Bronchial epithelial cell (primary cell): ENCODE measurements around the gene APOH. TPM values are rescaled to one million over a fixed set of nuclear protein-coding genes. Genes with fewer than 3 reads are reported as not detected.

Experiments
- DNase-seq: peaks from one replicate; pipeline ENCODE4 v3.0.0-alpha.2; 2010; ENCODE audit warnings: low read depth
- FAIRE-seq: peaks from 2 replicates; lab custom pipeline; 2011; peaks lifted over from hg19 to GRCh38; lab: Jason Lieb, UNC
- H3K27me3 ChIP-seq: 2 replicates; pipeline ENCODE4 v1.5.1; 2011; ENCODE audit warnings: low read length; ENCODE audit not compliant: control insufficient read depth, insufficient read depth
- H3K36me3 ChIP-seq: 2 replicates; pipeline ENCODE4 v1.5.1; 2011; ENCODE audit warnings: low read length; ENCODE audit not compliant: control insufficient read depth, insufficient read depth
- H3K4me3 ChIP-seq: 2 replicates; pipeline ENCODE4 v1.5.1; 2011; ENCODE audit warnings: mild to moderate bottlenecking, low read depth, low read length, control low read depth
- total RNA-seq: library from RNA; depleted of rRNA; stranded (reverse); fragments of >200 nt; gene quantifications from 2 replicates; pipeline ENCODE4 v1.2.1, GENCODE V29; 2014
- TF ChIP-seq, protein P1 (sequence below): IDR thresholded peaks from 2 replicates; pipeline ENCODE4 v1.5.1; 2011; ENCODE audit warnings: mild to moderate bottlenecking, moderate library complexity, low read length, control low read depth, inconsistent platforms; ENCODE audit not compliant: insufficient read depth, severe bottlenecking

APOH gene
- total RNA-seq, 1 donor from 2014 or later: under 0.01 TPM

DNA sequence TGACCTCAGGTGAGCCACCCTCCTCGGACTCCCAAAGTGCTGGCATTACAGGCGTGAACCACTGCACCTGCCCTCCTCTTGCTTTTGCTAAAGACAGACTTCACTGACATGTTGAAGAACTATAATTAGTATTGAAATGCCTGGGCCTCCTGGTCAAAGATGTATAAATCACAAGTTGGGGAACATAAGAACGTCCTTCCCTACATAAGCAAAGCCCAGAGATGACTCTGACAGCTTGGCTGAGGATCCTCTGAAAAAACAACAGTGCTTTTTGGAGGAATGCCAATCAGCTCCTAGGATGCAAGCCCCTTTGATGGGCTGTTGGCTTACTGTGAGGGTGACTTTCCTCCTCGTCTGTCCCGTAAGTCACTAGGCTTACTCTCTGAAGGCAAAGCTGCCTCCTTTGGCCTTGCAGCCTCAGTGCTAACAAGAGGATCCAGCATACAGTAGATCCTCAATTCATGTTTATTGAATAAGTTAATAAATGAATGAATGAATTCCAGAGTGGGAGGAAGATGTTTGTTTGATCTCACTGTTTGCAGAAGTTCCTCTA lies 6.3 kb downstream of the APOH start:
- FAIRE-seq (no peak), DNase-seq (no peak)
- H3K4me3 ChIP-seq: no peak overlapping the region
- no peaks in the 10 kb centered on the region for H3K36me3 ChIP-seq
- TF ChIP-seq, protein P1, sequence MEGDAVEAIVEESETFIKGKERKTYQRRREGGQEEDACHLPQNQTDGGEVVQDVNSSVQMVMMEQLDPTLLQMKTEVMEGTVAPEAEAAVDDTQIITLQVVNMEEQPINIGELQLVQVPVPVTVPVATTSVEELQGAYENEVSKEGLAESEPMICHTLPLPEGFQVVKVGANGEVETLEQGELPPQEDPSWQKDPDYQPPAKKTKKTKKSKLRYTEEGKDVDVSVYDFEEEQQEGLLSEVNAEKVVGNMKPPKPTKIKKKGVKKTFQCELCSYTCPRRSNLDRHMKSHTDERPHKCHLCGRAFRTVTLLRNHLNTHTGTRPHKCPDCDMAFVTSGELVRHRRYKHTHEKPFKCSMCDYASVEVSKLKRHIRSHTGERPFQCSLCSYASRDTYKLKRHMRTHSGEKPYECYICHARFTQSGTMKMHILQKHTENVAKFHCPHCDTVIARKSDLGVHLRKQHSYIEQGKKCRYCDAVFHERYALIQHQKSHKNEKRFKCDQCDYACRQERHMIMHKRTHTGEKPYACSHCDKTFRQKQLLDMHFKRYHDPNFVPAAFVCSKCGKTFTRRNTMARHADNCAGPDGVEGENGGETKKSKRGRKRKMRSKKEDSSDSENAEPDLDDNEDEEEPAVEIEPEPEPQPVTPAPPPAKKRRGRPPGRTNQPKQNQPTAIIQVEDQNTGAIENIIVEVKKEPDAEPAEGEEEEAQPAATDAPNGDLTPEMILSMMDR: no peak
- H3K27me3 ChIP-seq: peaks cover 2% of the 10 kb centered on the region

DNA sequence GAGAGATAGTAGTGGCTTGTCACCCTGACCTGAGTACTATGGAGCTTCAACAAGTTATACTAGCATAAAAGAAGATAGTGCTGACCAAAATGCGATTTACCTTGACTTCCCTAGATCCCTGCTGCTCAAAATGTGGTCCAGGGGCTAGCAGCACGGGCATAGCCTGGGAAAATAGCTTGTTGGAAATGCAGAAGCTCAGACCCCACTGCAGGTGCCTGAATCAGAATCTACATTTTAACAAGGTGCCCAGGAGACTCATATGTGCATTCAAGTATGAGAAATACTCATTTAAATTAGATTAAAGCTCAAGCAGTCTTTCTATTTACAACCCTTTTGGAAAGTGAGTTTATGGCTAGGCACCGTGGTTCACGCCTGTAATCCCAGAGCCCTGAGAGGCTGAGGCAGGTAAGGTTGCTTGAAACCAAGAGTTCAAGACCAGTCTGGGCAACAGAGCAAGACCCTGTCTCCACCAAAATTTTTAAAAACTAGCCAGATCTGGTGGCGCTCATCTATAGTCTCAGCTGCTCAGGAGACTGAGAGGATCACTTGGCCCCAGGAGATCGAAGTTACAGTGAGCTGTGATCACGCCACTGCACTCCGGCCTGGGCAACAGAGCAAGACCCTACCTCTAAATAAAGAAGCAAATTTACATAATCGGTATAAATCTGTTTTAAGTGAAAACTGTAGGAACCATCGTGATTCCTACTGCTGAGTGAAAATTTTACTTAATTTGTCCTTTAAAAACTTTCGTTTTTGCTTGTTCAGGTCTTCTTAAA lies 7.3 kb downstream of the APOH start:
- FAIRE-seq: no peak
- no peak for DNase-seq
- H3K4me3 ChIP-seq: no peak overlapping the region
- H3K36me3 ChIP-seq: no peaks in the 10 kb centered on the region
- peaks cover 2% of the 10 kb centered on the region for H3K27me3 ChIP-seq
- TF ChIP-seq, protein P1: no peak

- TF ChIP-seq, protein P1: no peak
- DNase-seq: no peak
- Histone ChIP-seq H3K36me3 (no peaks in the 10 kb centered on the region), H3K27me3 (peaks cover 2% of the 10 kb centered on the region), H3K4me3 (no peak overlapping the region)
- no peak for FAIRE-seq
Measured at GRCh38 chr17:66221343-66221742, 7.9 kb downstream of the APOH start.

- peaks cover 2% of the 10 kb centered on the region for H3K27me3 ChIP-seq
Measured at GRCh38 chr17:66220079-66220835, 9.0 kb downstream of the APOH start.

DNA sequence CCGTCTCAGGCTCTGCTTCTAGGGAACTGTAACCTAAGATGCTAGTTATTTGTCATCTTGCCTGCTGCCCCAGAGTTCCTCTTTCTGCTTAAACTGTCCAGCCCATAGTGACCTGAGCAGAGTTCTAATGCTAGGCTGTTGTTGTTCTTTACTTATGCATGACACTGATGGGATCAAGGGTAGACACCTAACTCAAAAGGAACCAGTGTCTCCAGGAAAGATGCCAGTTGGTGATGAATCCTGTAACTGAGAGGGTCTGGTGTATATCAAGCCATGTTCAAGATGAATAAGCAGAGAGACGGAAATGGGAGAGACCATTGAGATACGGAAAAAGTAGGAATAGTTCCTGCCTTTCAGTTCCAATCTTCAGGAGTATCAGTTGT lies 13.7 kb downstream of the APOH start:
- Histone ChIP-seq H3K36me3 (no peaks in the 10 kb centered on the region), H3K4me3 (no peak overlapping the region), H3K27me3 (no peaks in the 10 kb centered on the region)
- DNase-seq (no peak), FAIRE-seq (peak; percentile 32)
- TF ChIP-seq, protein P1: no peak

More at GRCh38 chr17:66220079-66220835, 9.0 kb downstream of the APOH start:
- FAIRE-seq (no peak), DNase-seq (no peak)
- Histone ChIP-seq H3K4me3 (no peak overlapping the region), H3K36me3 (no peaks in the 10 kb centered on the region)
- TF ChIP-seq, protein P1: no peak
